SK-N-SH (cell line): ENCODE measurements around the gene FHOD3. TPM values are rescaled to one million over a fixed set of nuclear protein-coding genes. Genes with fewer than 3 reads are reported as not detected.

ENCODE experiments used
- CTCF ChIA-PET: fragments of 300-600, 350-600 bp; formaldehyde crosslinking; extraction: SDS; loops from one replicate; lab custom pipeline; 2021; lab: Yijun Ruan, JAX
- POLR2A ChIA-PET: fragments of 350-600 bp; sonication (Branson Sonifier 250); formaldehyde crosslinking; extraction: SDS; loops from one replicate; lab custom pipeline; 2020; ENCODE audit warnings: antibody characterized with exemption, inconsistent platforms; lab: Yijun Ruan, JAX
- DNase-seq: peaks from one replicate; pipeline ENCODE4 v3.0.0; 2012
- H2AFZ ChIP-seq: fragments of 200-600 bp; sonication (generic); 2 replicates; pipeline ENCODE4 v1.8.1; 2016; ENCODE audit warnings: antibody characterized with exemption, mild to moderate bottlenecking, low read depth
- H3F3A ChIP-seq: fragments of 200-600 bp; sonication (generic); replicated peaks from 2 replicates; pipeline ENCODE3; 2016; ENCODE audit warnings: antibody characterized with exemption, mild to moderate bottlenecking; ENCODE audit not compliant: insufficient read depth
- H3K27ac ChIP-seq, 2 experiments: fragments of 200-500 bp in 1 of 2; fragments of 200-600 bp in 1 of 2; sonication (Bioruptor generic) in 1 of 2; sonication (generic), shearing (Covaris generic) in 1 of 2; 2 replicates each; pipeline versions ENCODE4 v1.5.1 to v1.6.1; 2014 to 2016; ENCODE audit warnings: low read depth in 2 of 2, inconsistent platforms in 1 of 2, low read length in 1 of 2, mild to moderate bottlenecking in 1 of 2, mixed read lengths in 1 of 2
- H3K27me3 ChIP-seq: fragments of 200-600 bp; sonication (generic), shearing (Covaris generic); 2 replicates; pipeline ENCODE4 v1.6.1; 2016; ENCODE audit warnings: mixed run types; ENCODE audit not compliant: insufficient read depth
- H3K36me3 ChIP-seq, 2 experiments: fragments of 200-500 bp in 1 of 2; fragments of 200-600 bp in 1 of 2; sonication (Bioruptor generic) in 1 of 2; sonication (generic) in 1 of 2; replicated peaks in 1 of 2; 2 replicates each; pipeline versions ENCODE3 to v1.5.1; 2014 to 2016; ENCODE audit warnings: low read length in 1 of 2, mild to moderate bottlenecking in 1 of 2; ENCODE audit not compliant: insufficient read depth in 2 of 2, control insufficient read depth in 1 of 2
- H3K4me1 ChIP-seq, 2 experiments: fragments of 200-500 bp in 1 of 2; fragments of 200-600 bp in 1 of 2; sonication (Bioruptor generic) in 1 of 2; sonication (generic), shearing (Covaris generic) in 1 of 2; 2 replicates each; pipeline versions ENCODE4 v1.5.1 to v1.6.1; 2014 to 2016; ENCODE audit warnings: low read depth in 1 of 2, low read length in 1 of 2, mixed run types in 1 of 2; ENCODE audit not compliant: insufficient read depth in 2 of 2, control insufficient read depth in 1 of 2
- H3K4me2 ChIP-seq: fragments of 200-600 bp; sonication (generic), shearing (Covaris generic); 2 replicates; pipeline ENCODE4 v1.6.1; 2017; ENCODE audit warnings: mixed run types
- H3K4me3 ChIP-seq, 2 experiments: fragments of 200-500 bp in 1 of 2; fragments of 200-600 bp in 1 of 2; sonication (Bioruptor generic) in 1 of 2; sonication (generic), shearing (Covaris generic) in 1 of 2; 2 replicates each; pipeline versions ENCODE4 v1.5.1 to v1.8.1; 2014 to 2016; ENCODE audit warnings: low read depth in 2 of 2, inconsistent platforms in 1 of 2, low read length in 1 of 2, mild to moderate bottlenecking in 1 of 2, mixed read lengths in 1 of 2, moderate library complexity in 1 of 2
- H3K79me2 ChIP-seq: fragments of 200-600 bp; sonication (generic); 2 replicates; pipeline ENCODE4 v1.8.1; 2017; ENCODE audit warnings: mild to moderate bottlenecking; ENCODE audit not compliant: insufficient read depth
- H3K9ac ChIP-seq: fragments of 200-600 bp; sonication (generic); 2 replicates; pipeline ENCODE4 v1.6.1; 2017; ENCODE audit warnings: mixed run types
- H3K9me2 ChIP-seq: fragments of 200-600 bp; sonication (generic); 2 replicates; pipeline ENCODE4 v1.6.1; 2017; ENCODE audit warnings: mixed run types
- H3K9me3 ChIP-seq: fragments of 200-600 bp; sonication (generic); 2 replicates; pipeline ENCODE4 v1.6.1; 2017; ENCODE audit warnings: mixed run types, mild to moderate bottlenecking, moderate library complexity
- H4K20me1 ChIP-seq: fragments of 200-600 bp; sonication (generic); 2 replicates; pipeline ENCODE4 v1.6.1; 2017; ENCODE audit warnings: mild to moderate bottlenecking, mixed run types; ENCODE audit not compliant: insufficient read depth
- CHD2 ChIP-seq: fragments of 150-350 bp; IDR thresholded peaks from 2 replicates; pipeline ENCODE4 v1.6.1; 2018; ENCODE audit warnings: low read length; ENCODE audit not compliant: partially characterized antibody
- ELF1 ChIP-seq: IDR thresholded peaks from 2 replicates; pipeline ENCODE4 v1.4.0; 2012
- EZH2phosphoT487 ChIP-seq: fragments of 200-600 bp; sonication (generic); IDR thresholded peaks from 2 replicates; pipeline ENCODE4 v1.6.1; 2017; ENCODE audit warnings: low read depth, mixed run types, mild to moderate bottlenecking, antibody characterized with exemption, moderate library complexity, borderline replicate concordance
- FOSL2 ChIP-seq: IDR thresholded peaks from 2 replicates; pipeline ENCODE4 v1.4.0; 2012; ENCODE audit warnings: low read depth, mild to moderate bottlenecking, moderate library complexity, borderline replicate concordance
- GATA2 ChIP-seq: sonication (generic); formaldehyde crosslinking; IDR thresholded peaks from 2 replicates; pipeline ENCODE4 v1.5.0; 2020; ENCODE audit warnings: mild to moderate bottlenecking, missing genetic modification reagents
- MAX ChIP-seq: IDR thresholded peaks from 2 replicates; pipeline ENCODE4 v1.4.0; 2012; ENCODE audit warnings: low read depth
- MEF2A ChIP-seq: IDR thresholded peaks from 2 replicates; pipeline ENCODE4 v1.4.0; 2012; ENCODE audit warnings: low read depth, borderline replicate concordance
- MXI1 ChIP-seq: IDR thresholded peaks from 2 replicates; pipeline ENCODE4 v1.6.1; 2012; ENCODE audit warnings: mild to moderate bottlenecking, low read depth, low read length, improper control_type of control experiment
- NFIC ChIP-seq: IDR thresholded peaks from 2 replicates; pipeline ENCODE4 v1.4.0; 2012; ENCODE audit warnings: borderline replicate concordance
- REST ChIP-seq: IDR thresholded peaks from 2 replicates; pipeline ENCODE4 v1.6.1; 2012; ENCODE audit warnings: mild to moderate bottlenecking, low read depth, low read length, moderate library complexity
- RFX5 ChIP-seq: IDR thresholded peaks from 2 replicates; pipeline ENCODE4 v1.6.1; 2012; ENCODE audit warnings: mild to moderate bottlenecking, improper control_type of control experiment, low read length
- SIN3A ChIP-seq: IDR thresholded peaks from 2 replicates; pipeline ENCODE4 v1.6.1; 2012; ENCODE audit warnings: low read depth, mild to moderate bottlenecking, low read length, moderate library complexity, borderline replicate concordance
- TEAD4 ChIP-seq: IDR thresholded peaks from 2 replicates; pipeline ENCODE4 v1.4.0; 2012; ENCODE audit warnings: mild to moderate bottlenecking, borderline replicate concordance; ENCODE audit not compliant: insufficient read depth
- USF2 ChIP-seq: fragments of 150-350 bp; IDR thresholded peaks from 2 replicates; pipeline ENCODE4 v1.6.1; 2017; ENCODE audit warnings: antibody characterized with exemption, low read length, low read depth, borderline replicate concordance
- WGBS: methylation state at CpG from one replicate; pipeline ENCODE4 v1.1.6; 2017; ENCODE audit warnings: low lambda C conversion rate; 5-methylcytosine and 5-hydroxymethylcytosine counted together
- polyA plus RNA-seq, 3 experiments: library from polyadenylated mRNA; depleted of rRNA; stranded (reverse); fragments of >200 nt; gene quantifications; 2 replicates each; pipeline ENCODE4 v1.2.3, GENCODE V29; 2012

Gene FHOD3
- polyA plus RNA-seq, 1 of the 3 experiments (the other 2 are of a cell fraction): 10.9 TPM

GRCh38 chr18:36530676-36531405 lies 233.3 kb downstream of the FHOD3 start:
- Histone ChIP-seq H2AFZ (no peak overlapping the region), H3K79me2 (no peaks in the 10 kb centered on the region), H3K36me3 (no peaks in the 10 kb centered on the region), H3K4me1 (peaks cover 0 to 11% of the 10 kb centered on the region in 2 experiments; a peak in 1 of 4 replicates), H3K4me2 (no peak overlapping the region), H3K4me3 (no peak overlapping the region), H3F3A (no peaks in the 10 kb centered on the region), H3K27me3 (no peaks in the 10 kb centered on the region), H3K9me2 (no peaks in the 10 kb centered on the region), H3K9ac (no peak overlapping the region), H3K9me3 (no peaks in the 10 kb centered on the region), H4K20me1 (no peaks in the 10 kb centered on the region), H3K27ac (no peak overlapping the region)
- CTCF ChIA-PET: no interaction called here
- WGBS: 62% methylated on average over 3 of the region's 4 CpGs
- no peak for DNase-seq
- POLR2A ChIA-PET: no interaction called here
- TF ChIP-seq NFIC: no peak
- no peak for TF ChIP-seq MAX
- TF ChIP-seq USF2: no peak
- TF ChIP-seq MEF2A: no peak
- TF ChIP-seq REST: no peak
- no peak for TF ChIP-seq MXI1
- TF ChIP-seq GATA2: no peak
- no peak for TF ChIP-seq TEAD4
- no peak for TF ChIP-seq FOSL2
- TF ChIP-seq CHD2: no peak
- no peak for TF ChIP-seq ELF1
- TF ChIP-seq SIN3A: no peak
- TF ChIP-seq EZH2phosphoT487: no peak
- TF ChIP-seq RFX5: no peak
